ENCODE measurements around the gene RBM25.
A peak's percentile ranks its signal among the peaks of the same experiment; 100 is the strongest.
"Not testable (repeated sequence)": the region's sequence is repeated elsewhere in the genome, so short reads cannot be mapped to it uniquely, and the experiment has no call there.

The RBM25 gene

DNA sequence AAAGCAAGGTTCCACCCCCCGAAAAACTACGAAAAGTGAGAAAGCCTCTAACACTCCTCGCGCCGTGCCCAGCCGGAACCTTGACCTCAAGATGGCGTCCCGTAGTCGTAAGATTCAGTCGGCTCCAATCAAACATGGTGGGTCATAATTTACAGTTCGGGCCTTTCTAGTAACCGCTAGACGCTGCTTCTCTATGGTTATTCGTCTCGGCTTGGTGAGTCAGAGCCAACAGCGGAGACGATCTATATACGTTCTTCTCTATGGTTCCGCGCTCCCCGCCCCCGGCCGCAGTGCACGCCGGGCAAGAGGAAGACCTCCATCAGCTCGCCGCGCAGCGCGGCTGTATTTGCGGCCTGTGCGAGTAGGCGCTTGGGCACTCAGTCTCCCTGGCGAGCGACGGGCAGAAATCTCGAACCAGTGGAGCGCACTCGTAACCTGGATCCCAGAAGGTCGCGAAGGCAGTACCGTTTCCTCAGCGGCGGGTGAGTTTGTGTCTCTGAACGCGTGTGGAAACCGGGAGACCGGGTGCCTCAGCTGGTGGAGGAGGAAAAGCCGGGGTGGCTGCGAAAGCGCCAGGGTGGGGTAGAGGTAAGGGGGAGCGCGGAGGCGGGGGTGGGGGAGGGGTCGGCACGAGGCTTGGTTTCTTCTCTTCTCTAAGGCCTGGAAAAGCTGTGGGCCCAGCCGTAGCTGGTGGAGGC is at the start of gene RBM25:
Gene RBM25 (plus strand): TSS at position 311 of the 698 bp plus-strand sequence. CDS start 13,108 bp downstream, outside the sequence.
- DNase-seq = peak; percentile 99

- DNase-seq = not testable (repeated sequence)
These were observed 47.1 kb upstream of the RBM25 start for GRCh38 chr14:73011189-73011588.

GRCh38 chr14:73014105-73014504 is 44.2 kb upstream of the RBM25 start:
- DNase-seq = no peak

DNA sequence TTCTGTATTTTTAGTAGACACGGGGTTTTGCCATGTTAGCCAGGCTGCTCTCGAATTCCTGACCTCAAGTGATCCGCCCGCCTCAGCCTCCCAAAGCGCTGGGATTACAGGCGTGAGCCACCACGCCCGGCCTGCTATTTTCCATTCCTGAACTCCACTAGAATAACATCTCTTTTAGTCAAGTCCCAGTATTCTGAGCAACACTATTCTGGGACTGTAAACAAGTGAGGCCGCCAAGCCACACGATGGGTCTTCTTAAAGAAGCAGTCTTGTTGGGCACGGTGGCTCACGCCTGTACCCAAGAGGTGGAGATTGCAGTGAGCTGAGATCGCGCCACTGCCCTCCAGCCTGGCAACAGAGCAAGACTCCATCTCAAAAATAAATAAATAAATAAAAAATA is 42.8 kb upstream of the RBM25 start:
- not testable (repeated sequence) for DNase-seq

GRCh38 chr14:73016011-73016410 is 42.3 kb upstream of the RBM25 start:
- not testable (repeated sequence) for DNase-seq

DNA sequence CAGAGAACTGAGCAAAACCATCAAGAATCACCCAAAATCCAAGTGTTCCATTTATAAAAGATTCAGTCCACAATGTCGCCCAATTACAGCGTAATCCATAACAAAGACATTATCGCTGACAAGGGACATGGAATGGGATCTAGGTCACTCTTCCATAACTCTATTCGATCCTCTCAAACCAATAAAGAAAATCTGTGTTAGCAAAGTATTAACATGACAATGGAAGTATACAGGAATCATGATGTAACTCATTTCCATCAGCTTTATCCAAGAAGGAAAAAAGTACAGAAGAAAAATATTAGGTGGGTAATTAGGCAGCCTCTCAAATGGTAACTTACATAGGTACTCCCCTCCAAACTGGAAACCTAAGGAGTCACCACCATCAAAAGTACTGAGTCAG is 36.3 kb upstream of the RBM25 start:
- no peak for DNase-seq

- no peak for DNase-seq
These were observed 32.8 kb upstream of the RBM25 start for GRCh38 chr14:73025544-73025943.

GRCh38 chr14:73026243-73026844 is 32.0 kb upstream of the RBM25 start:
- DNase-seq = no peak

DNA sequence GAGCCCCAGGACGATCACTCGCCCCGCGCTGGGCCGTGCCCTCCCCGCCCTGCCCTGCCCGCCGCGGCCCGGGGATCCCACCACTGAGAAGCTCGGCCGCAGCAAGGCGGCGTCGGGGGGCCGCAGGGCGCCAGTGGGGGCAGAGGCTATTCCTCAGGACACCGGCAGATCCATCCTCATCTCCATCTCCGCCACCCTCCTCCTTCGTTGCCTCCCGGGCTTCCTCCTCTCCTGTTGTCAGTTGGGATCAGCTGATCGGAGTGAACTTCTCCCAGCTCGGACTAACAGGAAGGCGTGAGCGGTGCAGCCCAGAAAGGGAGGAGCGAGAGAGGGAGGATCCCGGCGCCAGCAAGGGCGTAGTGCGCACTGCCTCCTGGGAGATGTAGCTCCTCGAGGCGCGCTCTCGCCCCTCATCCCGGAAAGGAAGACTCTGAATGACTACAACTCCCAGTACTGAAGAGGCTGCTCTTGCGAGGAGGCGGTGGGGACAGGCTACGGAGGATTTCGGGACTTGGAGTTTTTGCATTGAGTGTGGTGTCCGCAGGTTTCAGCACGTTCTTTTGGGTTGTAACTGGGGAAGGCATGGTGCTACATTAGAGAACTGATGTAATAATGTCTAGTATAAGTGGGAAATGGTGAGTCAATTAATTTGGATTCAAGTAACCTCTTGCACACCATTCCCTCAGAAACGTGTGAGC is 31.3 kb upstream of the RBM25 start, which contains the start of gene ZFYVE1:
Gene ZFYVE1 (minus strand): TSS at position 262 of the 698 bp plus-strand sequence. CDS start 2,598 bp downstream, outside the sequence.
- DNase-seq = peak; percentile 98

- no peak for DNase-seq
These were observed 30.8 kb upstream of the RBM25 start for GRCh38 chr14:73027546-73027945.

DNA sequence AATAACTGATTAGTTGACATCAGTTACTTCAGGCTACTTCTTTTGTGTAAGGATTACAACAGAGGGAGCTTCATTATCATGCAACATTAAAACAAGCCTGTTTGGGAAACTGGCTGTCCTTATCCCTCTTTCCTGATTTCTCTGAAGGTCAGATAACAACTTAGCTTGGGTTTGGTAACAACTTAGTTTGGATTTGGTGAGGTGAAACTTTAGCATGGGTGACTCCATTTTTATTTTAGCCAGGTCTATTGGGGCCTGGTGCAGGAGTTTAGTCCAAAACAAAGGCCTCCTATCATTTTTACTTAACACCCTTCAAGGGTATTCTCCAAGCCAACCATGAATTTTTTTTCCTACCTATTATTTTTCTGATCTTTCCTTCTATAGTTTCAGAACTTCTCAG is 30.4 kb upstream of the RBM25 start:
- no peak for DNase-seq

- DNase-seq = not testable (repeated sequence)
These were observed 21.5 kb upstream of the RBM25 start for GRCh38 chr14:73036706-73037450.

GRCh38 chr14:73047808-73048207 is 10.5 kb upstream of the RBM25 start:
- no peak for DNase-seq

DNA sequence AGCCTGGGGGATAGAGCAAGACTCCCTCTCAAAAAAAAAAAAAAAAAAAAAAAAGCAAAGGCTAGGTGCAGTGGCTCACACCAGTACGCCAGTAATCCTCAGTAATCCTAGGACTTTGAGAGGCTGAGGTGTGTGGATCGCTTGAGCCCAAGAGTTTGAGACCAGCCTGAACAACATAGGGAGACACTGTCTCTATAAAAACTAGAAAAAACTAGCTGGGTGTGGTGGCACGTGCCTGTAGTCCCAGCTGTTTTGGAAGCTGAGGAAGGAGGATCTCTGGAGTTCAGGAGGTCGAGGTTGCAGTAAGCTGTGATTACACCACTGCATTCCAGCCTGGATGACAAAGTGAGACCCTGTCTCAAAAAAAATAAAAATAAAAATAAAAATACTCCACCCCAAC is 8.9 kb upstream of the RBM25 start:
- DNase-seq = no peak

DNA sequence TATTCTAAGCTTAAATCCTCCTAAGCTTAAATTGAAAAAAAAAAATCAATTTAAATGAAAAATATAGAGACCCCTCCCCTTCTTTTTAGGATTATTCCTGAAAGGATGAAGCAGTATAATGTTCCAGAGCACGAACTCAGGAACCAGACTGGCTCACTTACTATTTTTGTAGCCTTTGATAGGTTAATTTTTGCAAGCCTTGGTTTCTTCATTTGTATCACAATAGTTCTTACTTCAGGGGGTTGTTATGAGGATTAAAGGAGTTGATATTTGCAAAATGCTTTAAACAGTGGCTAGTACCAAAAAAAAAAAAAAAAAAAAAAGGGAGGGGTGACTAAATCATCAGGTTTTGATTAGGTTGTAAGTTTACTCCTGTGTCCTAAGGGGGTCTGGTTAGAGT is 3.1 kb upstream of the RBM25 start:
- DNase-seq = no peak

DNA sequence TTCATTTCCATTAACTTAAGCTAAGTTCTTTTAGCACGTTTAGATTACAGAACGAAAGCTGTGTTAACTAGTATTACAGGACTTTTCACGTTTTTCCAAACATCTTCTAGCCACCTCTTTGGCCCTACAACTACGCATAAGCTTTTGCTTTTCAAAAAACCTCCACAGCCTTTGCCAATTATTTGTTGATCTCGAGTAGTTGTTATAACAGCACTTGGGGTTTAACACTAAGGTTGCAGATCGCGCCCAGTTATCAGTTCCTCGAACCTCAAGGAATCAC is 450 bp upstream of the RBM25 start:
- DNase-seq = no peak

GRCh38 chr14:73058922-73059673 is 764 bp downstream of the RBM25 start:
- DNase-seq = no peak

GRCh38 chr14:73069585-73069984 is 11.3 kb downstream of the RBM25 start:
- DNase-seq = no peak

- no peak for DNase-seq
These were observed 32.7 kb downstream of the RBM25 start for GRCh38 chr14:73091044-73091443.

GRCh38 chr14:73097421-73097820 is 39.1 kb downstream of the RBM25 start:
- no peak for DNase-seq

GRCh38 chr14:73100334-73100733 is 42.0 kb downstream of the RBM25 start:
- no peak for DNase-seq

- no peak for DNase-seq
These were observed 44.6 kb downstream of the RBM25 start for GRCh38 chr14:73102806-73103497.

All from NCI-H2107 (cell line).